ENCODE results near the gene SMIM27.

The SMIM27 gene

DNA sequence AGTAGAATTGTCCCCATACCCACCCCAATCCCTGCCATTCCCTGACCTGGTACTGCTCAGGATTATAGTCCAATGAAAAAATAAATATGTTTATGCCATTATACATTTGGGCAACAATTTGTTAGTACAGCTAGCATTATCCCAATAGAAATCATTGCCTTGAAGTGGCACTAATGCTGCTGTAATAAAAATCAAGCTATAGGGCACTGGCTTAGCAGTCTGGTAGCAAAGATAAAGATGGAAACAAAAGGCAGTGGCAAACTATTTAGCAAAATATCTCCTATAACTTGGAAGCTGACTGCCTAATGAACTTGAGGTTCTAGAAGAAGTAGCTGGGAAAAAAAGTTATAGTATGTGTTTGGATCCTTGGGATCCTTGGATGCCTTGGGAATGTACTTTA, 2.5 kb downstream of the SMIM27 start:
- TF ChIP-seq, protein P1, sequence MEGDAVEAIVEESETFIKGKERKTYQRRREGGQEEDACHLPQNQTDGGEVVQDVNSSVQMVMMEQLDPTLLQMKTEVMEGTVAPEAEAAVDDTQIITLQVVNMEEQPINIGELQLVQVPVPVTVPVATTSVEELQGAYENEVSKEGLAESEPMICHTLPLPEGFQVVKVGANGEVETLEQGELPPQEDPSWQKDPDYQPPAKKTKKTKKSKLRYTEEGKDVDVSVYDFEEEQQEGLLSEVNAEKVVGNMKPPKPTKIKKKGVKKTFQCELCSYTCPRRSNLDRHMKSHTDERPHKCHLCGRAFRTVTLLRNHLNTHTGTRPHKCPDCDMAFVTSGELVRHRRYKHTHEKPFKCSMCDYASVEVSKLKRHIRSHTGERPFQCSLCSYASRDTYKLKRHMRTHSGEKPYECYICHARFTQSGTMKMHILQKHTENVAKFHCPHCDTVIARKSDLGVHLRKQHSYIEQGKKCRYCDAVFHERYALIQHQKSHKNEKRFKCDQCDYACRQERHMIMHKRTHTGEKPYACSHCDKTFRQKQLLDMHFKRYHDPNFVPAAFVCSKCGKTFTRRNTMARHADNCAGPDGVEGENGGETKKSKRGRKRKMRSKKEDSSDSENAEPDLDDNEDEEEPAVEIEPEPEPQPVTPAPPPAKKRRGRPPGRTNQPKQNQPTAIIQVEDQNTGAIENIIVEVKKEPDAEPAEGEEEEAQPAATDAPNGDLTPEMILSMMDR (IDR thresholded peaks at IDR 0.05; ENCODE audit: insufficient read depth, low read depth, low read length, missing control alignments) = no peak
- H3K4me3 ChIP-seq (ENCODE audit: low read length) = no peak overlapping the region
- DNase-seq (ENCODE audit: low read depth) = no peak

DNA sequence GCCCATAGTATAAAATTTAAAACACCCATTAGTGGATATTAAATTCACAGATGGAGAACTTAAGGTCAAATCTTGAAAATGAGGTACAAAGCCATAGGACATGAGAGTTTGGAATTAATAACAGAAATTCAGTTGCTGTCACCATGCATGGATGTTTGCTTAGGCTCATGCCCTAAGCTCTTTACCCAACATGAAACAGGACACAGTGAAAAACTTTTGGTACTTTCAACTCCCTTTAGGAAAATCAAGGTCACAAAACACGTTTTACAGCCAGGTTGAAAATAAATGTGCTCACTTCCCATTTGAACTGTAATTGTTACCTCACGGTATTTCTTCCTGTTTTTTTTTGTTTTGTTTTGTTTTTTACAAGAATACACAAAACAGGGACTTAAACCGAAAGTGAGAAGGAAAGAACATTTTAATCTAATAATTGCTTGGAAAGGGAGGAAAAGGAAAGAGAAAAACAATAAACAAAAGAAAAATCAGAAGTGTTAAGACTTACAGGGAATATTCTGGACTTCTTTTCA, 6.3 kb downstream of the SMIM27 start:
- DNase-seq (ENCODE audit: low read depth) = no peak
- TF ChIP-seq, protein P1 (IDR thresholded peaks at IDR 0.05; ENCODE audit: insufficient read depth, low read depth, low read length, missing control alignments) = no peak
- no peak overlapping the region for H3K4me3 ChIP-seq (ENCODE audit: low read length)

DNA sequence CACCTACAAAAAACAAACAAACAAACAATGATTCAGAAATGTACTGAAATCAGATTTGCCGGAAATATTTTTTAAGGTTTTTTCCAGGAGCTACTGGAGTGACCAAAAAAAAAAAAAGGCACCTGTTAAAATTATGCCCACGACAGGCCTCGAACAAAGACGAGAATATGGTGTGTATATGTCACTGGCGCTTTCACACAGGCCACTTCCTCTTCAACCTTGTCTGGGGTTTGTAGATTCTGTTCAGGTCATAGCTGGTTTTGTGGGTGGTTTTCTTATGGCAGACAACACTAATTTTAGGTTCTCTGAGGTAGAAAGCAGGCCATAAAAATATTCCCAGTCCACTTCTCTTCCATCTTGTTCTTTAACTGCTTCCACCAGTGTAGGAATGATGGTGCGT, 13.8 kb downstream of the SMIM27 start:
- no peak overlapping the region for H3K4me3 ChIP-seq (ENCODE audit: low read length)
- TF ChIP-seq, protein P1 (IDR thresholded peaks at IDR 0.05; ENCODE audit: insufficient read depth, low read depth, low read length, missing control alignments) = no peak
- no peak for DNase-seq (ENCODE audit: low read depth)

DNA sequence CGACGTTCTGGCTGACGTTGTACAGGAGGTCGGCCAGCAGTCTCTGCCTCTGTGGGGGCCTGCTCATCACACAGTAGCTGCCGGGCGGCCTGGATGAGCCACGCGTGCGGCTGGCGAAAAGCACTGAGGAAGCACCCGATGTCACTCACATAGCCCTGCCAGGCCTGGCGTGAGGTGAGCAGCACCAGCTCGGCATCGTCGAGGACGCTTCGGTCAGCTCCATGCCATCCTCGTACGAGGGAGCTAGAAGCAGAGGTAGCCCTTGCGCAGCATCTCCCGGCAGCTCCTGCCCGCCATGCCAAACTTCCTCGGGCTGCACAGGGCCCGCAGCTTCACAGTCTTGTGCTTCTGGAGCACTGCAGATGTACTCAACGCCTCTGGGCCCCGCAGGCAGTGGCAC, 14.6 kb downstream of the SMIM27 start:
- H3K4me3 ChIP-seq (ENCODE audit: low read length) = no peak overlapping the region
- no peak for DNase-seq (ENCODE audit: low read depth)
- TF ChIP-seq, protein P1 (IDR thresholded peaks at IDR 0.05; ENCODE audit: insufficient read depth, low read depth, low read length, missing control alignments) = no peak

DNA sequence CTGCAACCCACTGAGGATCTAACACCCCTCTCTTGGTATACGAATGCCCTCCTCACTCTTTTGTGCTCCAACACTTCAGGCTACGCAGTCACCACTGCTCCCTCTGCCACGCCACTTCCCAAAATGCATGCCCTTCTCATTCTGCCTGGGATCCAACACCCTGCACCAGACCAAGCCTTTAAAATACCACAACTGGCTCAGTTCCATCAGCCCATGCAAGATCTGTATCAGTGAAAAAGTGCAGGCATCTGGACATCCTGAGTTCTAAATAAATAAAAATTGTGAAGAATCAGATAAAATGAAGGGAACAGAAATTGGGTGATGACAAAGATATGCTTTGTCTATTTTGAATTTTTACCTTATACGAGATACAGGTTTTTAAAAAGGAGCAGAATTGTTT, 18.1 kb downstream of the SMIM27 start:
- no peak overlapping the region for H3K4me3 ChIP-seq (ENCODE audit: low read length)
- no peak for DNase-seq (ENCODE audit: low read depth)
- TF ChIP-seq, protein P1 (IDR thresholded peaks at IDR 0.05; ENCODE audit: insufficient read depth, low read depth, low read length, missing control alignments) = no peak

DNA sequence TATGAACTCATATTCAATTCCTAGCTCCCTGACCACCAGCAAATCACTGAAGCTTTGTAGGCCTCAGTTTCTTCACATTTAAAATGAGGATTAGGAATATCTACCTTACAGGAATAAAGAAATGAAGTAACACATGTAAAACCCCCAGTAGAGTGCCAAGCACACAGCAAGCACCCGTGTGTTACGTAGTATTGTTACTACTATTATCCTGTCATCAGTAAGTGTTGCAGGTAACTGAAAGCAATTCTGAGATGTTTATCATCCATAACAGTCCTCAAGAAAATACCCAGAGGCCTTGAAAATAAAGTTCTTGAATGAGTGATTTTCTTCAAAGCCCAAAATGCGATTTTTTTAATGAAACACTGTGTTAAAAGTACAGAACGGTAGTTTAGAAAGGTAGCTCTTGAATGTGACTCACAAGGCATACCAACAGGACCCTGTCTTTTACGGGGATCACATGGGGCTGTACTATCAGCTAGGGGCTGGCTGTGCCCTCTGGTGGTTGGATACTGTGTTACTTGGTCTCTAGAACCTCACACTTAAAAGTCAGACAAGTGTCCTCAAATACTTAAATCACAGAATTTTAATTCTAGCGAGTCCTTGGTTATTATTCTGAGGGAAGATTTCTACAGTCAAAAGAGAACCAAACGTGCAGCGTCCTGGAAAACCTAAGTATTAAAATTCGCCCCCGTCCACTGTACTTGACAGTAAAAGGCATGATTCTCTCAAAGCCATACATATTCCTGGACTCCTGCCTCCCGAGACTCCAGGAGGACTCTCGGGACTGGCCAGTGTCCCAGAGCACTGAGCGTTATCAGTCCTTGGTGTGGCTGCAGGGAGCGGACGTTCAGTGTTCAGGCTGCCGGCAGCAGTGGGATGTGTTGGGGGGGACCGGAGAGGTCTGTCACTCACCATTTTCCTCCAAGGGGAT, 20.1 kb downstream of the SMIM27 start:
- TF ChIP-seq, protein P1 (IDR thresholded peaks at IDR 0.05; ENCODE audit: insufficient read depth, low read depth, low read length, missing control alignments) = peak; percentile 86
- peak overlapping the region; percentile 90 for H3K4me3 ChIP-seq (ENCODE audit: low read length)
- peak; percentile 91 for DNase-seq (ENCODE audit: low read depth)

All from epithelial cell of esophagus (primary cell).